ENCODE measurements around the gene ESYT2. TPM values are rescaled to one million over a fixed set of nuclear protein-coding genes. Genes with fewer than 3 reads are reported as not detected.
A peak's percentile ranks its signal among the peaks of the same experiment; 100 is the strongest.

Gene ESYT2
- total RNA-seq, 1 experiment from 2014 or later = 39.0 TPM

DNA sequence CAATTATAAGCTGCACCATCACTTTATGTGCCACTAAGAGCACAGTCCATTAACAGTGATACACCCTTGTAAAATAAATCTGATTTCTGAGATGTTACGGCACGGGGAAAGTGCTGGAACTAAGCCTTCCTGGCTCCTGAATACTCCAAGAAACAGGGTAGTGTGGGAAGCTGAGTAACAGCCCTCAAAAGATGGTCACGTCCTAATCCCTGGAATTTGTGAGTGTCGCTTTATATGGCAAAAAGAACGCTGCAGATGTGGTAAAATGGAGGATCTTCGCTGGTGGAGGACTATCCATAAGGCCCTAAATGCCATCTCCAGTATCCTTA lies 13.5 kb downstream of the ESYT2 start:
- peaks cover 19% of the 10 kb centered on the region; the same call in 1 of the 2 replicates for H3K79me2 ChIP-seq (ENCODE audit: insufficient read depth, low read length)
- H3K9ac ChIP-seq (ENCODE audit: extremely low read depth, insufficient read length, low read length) = no peak overlapping the region
- no peaks in the 10 kb centered on the region for H3K9me3 Mint-ChIP-seq
- H3K4me2 ChIP-seq (ENCODE audit: insufficient read depth, insufficient read length, low read length) = peak overlapping the region; percentile 24
- no peaks in the 10 kb centered on the region for H3K27me3 ChIP-seq (ENCODE audit: insufficient read depth, low read length)
- H2AK5ac ChIP-seq (ENCODE audit: insufficient read length, low read length) = no peak overlapping the region
- H3K4me1 Mint-ChIP-seq = peaks cover 67% of the 10 kb centered on the region in 2 experiments
- H3K4me1 ChIP-seq (ENCODE audit: insufficient read depth, low read length) = peaks cover 8% of the 10 kb centered on the region
- H4K91ac ChIP-seq (ENCODE audit: insufficient read length, low read depth, low read length) = no peak overlapping the region
- H3K27me3 Mint-ChIP-seq (ENCODE audit: low read depth) = no peaks in the 10 kb centered on the region
- H3K79me1 ChIP-seq (ENCODE audit: insufficient read depth, low read depth, low read length, poor library complexity, severe bottlenecking) = peaks cover 4% of the 10 kb centered on the region
- no peak overlapping the region for H3K27ac ChIP-seq (ENCODE audit: insufficient read length, low read depth, low read length)
- H3T11ph ChIP-seq (ENCODE audit: low read length) = no peak overlapping the region
- no peak overlapping the region for H2BK15ac ChIP-seq (ENCODE audit: low read depth, low read length)
- H3K56ac ChIP-seq (ENCODE audit: insufficient read length, low read depth, low read length) = no peak overlapping the region
- H4K20me1 ChIP-seq (ENCODE audit: control insufficient read depth, insufficient read depth, insufficient read length) = no peaks in the 10 kb centered on the region
- no peak for DNase-seq
- no peaks in the 10 kb centered on the region for H3K9me3 ChIP-seq (ENCODE audit: control insufficient read depth, low read depth, low read length)
- no peak overlapping the region for H3K14ac ChIP-seq (ENCODE audit: insufficient read depth, low read length)
- H2BK20ac ChIP-seq (ENCODE audit: low read depth, low read length, poor library complexity, severe bottlenecking) = no peak overlapping the region
- H2BK5ac ChIP-seq (ENCODE audit: insufficient read length, low read length) = no peak overlapping the region
- H2AFZ ChIP-seq (ENCODE audit: low read length) = no peak overlapping the region
- no peak overlapping the region for H3K4ac ChIP-seq (ENCODE audit: low read depth, low read length)
- no CpG with 5 or more reads among the region's 6 CpGs for WGBS (ENCODE audit: extremely low coverage, insufficient read length, low lambda C conversion rate)
- H3K27ac Mint-ChIP-seq = peak overlapping the region in 2 of 3 experiments; percentile 57 to 69; a peak in 2 of 7 replicates
- no peak overlapping the region for H2BK12ac ChIP-seq (ENCODE audit: insufficient read length, low read depth, low read length)
- H4K8ac ChIP-seq (replicated peaks; ENCODE audit: insufficient read length, low read depth, low read length) = no peak overlapping the region
- no peak overlapping the region for H4K5ac ChIP-seq (ENCODE audit: insufficient read length, low read depth, low read length)
- no peak overlapping the region for H3K18ac ChIP-seq (ENCODE audit: insufficient read length, low read depth, low read length)
- H2BK120ac ChIP-seq (ENCODE audit: low read depth, low read length, poor library complexity, severe bottlenecking) = no peak overlapping the region
- peaks cover 0 to 6% (median 0%) of the 10 kb centered on the region in 3 experiments; a peak in 1 of 7 replicates for H3K36me3 Mint-ChIP-seq (ENCODE audit: insufficient read depth in 1 of 3, low read depth in 3 of 3)
- H3K4me3 Mint-ChIP-seq = no peak overlapping the region
- H3K23ac ChIP-seq (ENCODE audit: insufficient read length, low read depth, low read length) = no peak overlapping the region
- TF ChIP-seq, protein P1, sequence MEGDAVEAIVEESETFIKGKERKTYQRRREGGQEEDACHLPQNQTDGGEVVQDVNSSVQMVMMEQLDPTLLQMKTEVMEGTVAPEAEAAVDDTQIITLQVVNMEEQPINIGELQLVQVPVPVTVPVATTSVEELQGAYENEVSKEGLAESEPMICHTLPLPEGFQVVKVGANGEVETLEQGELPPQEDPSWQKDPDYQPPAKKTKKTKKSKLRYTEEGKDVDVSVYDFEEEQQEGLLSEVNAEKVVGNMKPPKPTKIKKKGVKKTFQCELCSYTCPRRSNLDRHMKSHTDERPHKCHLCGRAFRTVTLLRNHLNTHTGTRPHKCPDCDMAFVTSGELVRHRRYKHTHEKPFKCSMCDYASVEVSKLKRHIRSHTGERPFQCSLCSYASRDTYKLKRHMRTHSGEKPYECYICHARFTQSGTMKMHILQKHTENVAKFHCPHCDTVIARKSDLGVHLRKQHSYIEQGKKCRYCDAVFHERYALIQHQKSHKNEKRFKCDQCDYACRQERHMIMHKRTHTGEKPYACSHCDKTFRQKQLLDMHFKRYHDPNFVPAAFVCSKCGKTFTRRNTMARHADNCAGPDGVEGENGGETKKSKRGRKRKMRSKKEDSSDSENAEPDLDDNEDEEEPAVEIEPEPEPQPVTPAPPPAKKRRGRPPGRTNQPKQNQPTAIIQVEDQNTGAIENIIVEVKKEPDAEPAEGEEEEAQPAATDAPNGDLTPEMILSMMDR (conservative IDR thresholded peaks at IDR 0.05) = no peak
- H3K23me2 ChIP-seq (ENCODE audit: insufficient read length, low read depth, low read length, poor library complexity, severe bottlenecking) = no peaks in the 10 kb centered on the region
